SU-DHL-6 (cell line): ENCODE measurements around the gene GLYR1.

Experiments
- CTCF ChIP-seq: fragments of 200-600 bp; sonication (generic); IDR thresholded peaks from one replicate; pipeline ENCODE4 v1.5.1; 2017; ENCODE audit warnings: antibody characterized with exemption, mild to moderate bottlenecking, low read length, moderate library complexity; ENCODE audit not compliant: insufficient read depth, poor library complexity, severe bottlenecking
- EZH2phosphoT487 ChIP-seq: fragments of 200-600 bp; sonication (generic), shearing (Covaris generic); conservative IDR thresholded peaks from 2 replicates; pipeline ENCODE4 v1.6.1; 2018; ENCODE audit warnings: mild to moderate bottlenecking, antibody characterized with exemption, low read length, moderate library complexity, mixed read lengths

GRCh38 chr16:4769306-4769638 is 77.8 kb downstream of the GLYR1 start:
- TF ChIP-seq CTCF (no peak), EZH2phosphoT487 (no peak)
